GM18498 (cell line): ENCODE data around the gene HIVEP3.
A peak's percentile ranks its signal among the peaks of the same experiment; 100 is the strongest.

ENCODE experiments used
- ATAC-seq: cut with Tn5 transposase; IDR thresholded peaks from one replicate; pipeline ENCODE4 v1.9.1; 2021; ENCODE audit warnings: mild to moderate bottlenecking, moderate library complexity; ENCODE audit not compliant: unreplicated experiment

HIVEP3 gene

GRCh38 chr1:41766546-41766945, 152.2 kb downstream of the HIVEP3 start:
- ATAC-seq, result no peak

- ATAC-seq, result no peak
These were observed 152.7 kb downstream of the HIVEP3 start for GRCh38 chr1:41766041-41766440.

DNA sequence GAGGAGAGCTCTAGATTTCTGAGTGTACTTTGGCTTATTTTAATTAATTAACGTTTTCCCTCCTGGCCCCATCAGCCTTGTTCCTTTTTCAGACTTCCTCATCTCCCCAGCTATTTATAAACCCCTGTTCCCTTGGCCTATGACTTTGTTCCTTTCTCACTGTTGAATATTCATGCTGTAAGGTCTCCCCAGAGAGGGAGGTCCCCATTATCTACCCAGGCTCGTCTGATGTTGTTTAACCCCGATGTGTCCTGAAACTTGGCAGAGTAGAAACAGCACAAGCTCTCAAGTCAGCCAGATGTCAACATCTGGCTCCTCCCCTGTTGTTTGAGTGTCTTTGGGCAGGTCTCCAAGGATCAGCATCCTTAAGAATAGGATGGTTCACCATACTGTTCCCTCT, 153.6 kb downstream of the HIVEP3 start:
- ATAC-seq, result no peak

- no peak for ATAC-seq
These were observed 154.1 kb downstream of the HIVEP3 start for GRCh38 chr1:41764656-41765055.

GRCh38 chr1:41762777-41763176, 155.9 kb downstream of the HIVEP3 start:
- ATAC-seq, result no peak

GRCh38 chr1:41762251-41762650, 156.5 kb downstream of the HIVEP3 start:
- ATAC-seq, result no peak

GRCh38 chr1:41758904-41759548, 159.7 kb downstream of the HIVEP3 start:
- ATAC-seq, result no peak

GRCh38 chr1:41758500-41758899, 160.2 kb downstream of the HIVEP3 start:
- no peak for ATAC-seq

DNA sequence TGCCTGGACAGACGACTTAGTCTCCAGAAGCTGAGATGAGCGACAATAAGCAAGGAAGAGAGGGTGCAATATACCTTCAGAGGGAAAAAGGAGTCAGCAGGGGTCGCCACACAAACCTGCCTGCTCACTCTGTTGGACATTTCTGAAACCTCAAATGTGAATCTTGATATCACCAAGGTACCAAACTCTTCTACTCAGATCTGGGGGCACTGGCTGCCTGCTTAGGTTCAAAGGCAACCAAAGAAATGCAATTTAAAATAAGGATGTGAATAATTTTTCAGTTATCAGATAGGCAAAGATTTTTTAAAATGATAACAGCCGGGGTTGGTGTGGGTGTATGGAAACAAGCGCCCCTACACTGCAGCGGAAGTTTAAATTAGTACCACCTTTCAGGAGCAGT, 164.2 kb downstream of the HIVEP3 start:
- no peak for ATAC-seq

DNA sequence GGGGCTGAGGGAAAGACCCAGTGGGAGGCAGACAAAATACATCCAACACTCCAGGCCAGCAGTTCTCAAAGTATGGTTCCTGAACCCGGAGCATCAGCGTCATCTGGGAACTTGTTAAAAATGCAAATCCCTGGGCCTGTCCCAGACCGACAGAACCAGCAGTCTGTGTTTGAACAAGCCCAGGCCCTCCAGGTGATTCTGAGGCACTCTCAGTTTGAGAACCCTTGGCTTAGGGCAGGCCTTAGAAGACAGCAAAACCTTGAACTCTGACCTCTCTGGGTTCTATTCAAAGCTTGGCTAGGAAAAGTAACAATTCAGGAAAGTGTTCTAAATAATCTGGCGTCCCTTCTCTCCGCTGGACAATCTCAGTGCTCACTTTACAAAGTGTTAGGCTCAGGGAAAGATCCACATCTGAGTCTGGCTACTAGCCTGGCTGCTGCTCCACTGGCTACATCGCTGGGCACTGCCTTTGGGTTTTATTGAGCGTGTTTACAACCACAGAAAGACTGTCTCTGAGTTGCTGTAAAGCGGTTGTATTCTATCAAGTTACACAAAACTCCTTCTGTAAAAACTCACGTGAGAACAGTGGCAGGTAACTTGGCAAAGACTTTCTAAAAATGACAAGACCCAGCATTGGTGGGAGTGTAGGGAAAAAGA, 166.1 kb downstream of the HIVEP3 start:
- peak; percentile 21 for ATAC-seq

DNA sequence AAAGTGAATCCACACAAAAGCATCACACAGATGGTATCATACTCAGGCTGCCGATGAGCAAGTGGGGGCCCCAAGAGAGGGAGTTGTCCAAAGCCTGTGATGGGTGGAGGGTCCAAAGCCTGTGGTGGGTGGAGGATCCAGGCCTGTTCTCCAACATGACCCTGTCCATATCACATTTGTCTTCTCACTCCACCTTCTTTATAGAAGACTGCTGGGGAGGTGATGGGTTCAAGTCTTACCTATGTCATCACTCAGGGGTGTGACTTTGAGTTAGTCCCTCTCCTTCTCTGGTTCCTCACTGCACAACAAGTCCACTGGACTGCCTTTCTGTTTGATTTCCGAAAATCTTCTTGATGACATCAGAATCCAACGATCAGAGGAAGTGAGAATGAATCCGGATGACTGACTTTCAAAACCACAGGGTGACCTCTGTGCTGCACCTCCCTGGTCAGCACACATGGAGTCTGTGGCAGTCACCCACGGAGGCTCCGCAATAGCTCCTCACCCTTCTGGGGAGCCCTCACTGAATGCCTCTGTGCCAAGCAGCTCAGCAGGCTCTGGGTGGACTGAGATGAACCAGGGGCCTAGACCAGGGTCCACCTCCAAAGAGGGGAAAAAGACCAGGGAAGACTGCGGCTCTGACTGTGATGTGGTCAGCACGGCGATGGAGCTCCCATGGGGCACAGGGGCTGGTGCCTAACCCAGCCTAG, 166.8 kb downstream of the HIVEP3 start:
- ATAC-seq, result peak; percentile 58

- ATAC-seq, result no peak
These were observed 168.6 kb downstream of the HIVEP3 start for GRCh38 chr1:41749991-41750745.

DNA sequence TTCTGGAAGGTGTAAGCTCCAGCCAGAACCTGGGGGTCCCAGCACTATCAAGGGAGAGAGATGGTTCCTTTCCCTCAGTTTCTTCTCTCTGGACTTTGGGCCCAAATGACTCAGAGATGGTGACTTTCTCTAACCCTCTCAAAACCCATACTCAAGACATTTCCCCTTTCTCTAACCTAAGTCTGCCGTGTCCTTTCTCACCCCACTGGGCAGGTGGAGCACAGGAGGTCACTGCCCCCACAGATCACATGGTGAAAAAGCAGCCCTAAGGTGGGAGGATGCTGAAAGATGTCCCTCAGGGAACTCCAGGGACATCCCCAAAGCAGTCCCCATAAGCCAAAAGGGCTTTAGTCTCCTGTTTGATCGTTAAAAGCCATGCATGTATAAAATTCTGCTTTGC, 173.7 kb downstream of the HIVEP3 start:
- no peak for ATAC-seq

GRCh38 chr1:41743366-41743765, 175.4 kb downstream of the HIVEP3 start:
- ATAC-seq, result no peak

DNA sequence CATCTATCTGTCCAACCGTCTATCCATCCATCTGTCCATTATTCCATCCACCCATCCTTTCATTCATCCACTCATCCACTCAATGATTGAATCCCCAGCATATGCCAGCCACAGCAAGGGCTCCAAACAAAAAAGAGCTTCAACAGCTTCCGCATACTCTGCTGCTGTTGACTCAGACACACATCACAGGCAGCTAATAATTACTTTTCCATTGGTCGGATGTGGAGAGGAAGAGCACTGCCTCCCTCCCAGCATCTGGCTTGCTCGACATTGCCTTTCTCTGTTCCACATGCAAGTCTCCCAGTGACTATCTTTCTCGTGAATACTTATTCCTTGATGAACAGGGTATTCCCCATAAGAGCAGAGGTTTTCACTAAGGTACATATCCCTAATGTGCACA, 176.5 kb downstream of the HIVEP3 start:
- no peak for ATAC-seq

- no peak for ATAC-seq
These were observed 177.5 kb downstream of the HIVEP3 start for GRCh38 chr1:41741244-41741643.

GRCh38 chr1:41740630-41741239, 178.0 kb downstream of the HIVEP3 start:
- ATAC-seq, result no peak

- no peak for ATAC-seq
These were observed 178.7 kb downstream of the HIVEP3 start for GRCh38 chr1:41740058-41740457.

GRCh38 chr1:41739061-41739955, 179.4 kb downstream of the HIVEP3 start:
- ATAC-seq, result peak; percentile 70

GRCh38 chr1:41738475-41738874, 180.2 kb downstream of the HIVEP3 start:
- ATAC-seq, result no peak
